ENCODE measurements around the gene IPCEF1. TPM values are rescaled to one million over a fixed set of nuclear protein-coding genes. Genes with fewer than 3 reads are reported as not detected.

Gene IPCEF1
- total and polyA plus RNA-seq, 4 donors = 0.46 to 2.8 (median 1.3) TPM

- Histone ChIP-seq H3K27me3 (ENCODE audit: control insufficient read depth in 4 of 4, insufficient read depth in 4 of 4, low read length in 3 of 4) (no peaks in the 10 kb centered on the region), H3K36me3 (ENCODE audit: control insufficient read depth in 4 of 4, insufficient read depth in 3 of 4, low read depth in 1 of 4, low read length in 3 of 4) (no peaks in the 10 kb centered on the region), H3K9me3 (ENCODE audit: control insufficient read depth in 4 of 4, low read length in 3 of 4) (no peaks in the 10 kb centered on the region), H3K27ac (ENCODE audit: low read depth in 1 of 2, low read length in 2 of 2) (no peak overlapping the region), H3K9ac (ENCODE audit: low read depth in 1 of 2, low read length in 2 of 2) (no peak overlapping the region), H3K4me1 (ENCODE audit: control insufficient read depth in 4 of 4, insufficient read depth in 4 of 4, low read length in 3 of 4) (no peaks in the 10 kb centered on the region), H3K4me3 (ENCODE audit: low read depth in 1 of 3, low read length in 3 of 3) (no peak overlapping the region)
- no peak for DNase-seq (ENCODE audit: low spot score)
- WGBS = 68% methylated on average over 3 of the region's 3 CpGs
- TF ChIP-seq, protein P1, sequence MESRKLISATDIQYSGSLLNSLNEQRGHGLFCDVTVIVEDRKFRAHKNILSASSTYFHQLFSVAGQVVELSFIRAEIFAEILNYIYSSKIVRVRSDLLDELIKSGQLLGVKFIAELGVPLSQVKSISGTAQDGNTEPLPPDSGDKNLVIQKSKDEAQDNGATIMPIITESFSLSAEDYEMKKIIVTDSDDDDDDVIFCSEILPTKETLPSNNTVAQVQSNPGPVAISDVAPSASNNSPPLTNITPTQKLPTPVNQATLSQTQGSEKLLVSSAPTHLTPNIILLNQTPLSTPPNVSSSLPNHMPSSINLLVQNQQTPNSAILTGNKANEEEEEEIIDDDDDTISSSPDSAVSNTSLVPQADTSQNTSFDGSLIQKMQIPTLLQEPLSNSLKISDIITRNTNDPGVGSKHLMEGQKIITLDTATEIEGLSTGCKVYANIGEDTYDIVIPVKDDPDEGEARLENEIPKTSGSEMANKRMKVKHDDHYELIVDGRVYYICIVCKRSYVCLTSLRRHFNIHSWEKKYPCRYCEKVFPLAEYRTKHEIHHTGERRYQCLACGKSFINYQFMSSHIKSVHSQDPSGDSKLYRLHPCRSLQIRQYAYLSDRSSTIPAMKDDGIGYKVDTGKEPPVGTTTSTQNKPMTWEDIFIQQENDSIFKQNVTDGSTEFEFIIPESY (IDR thresholded peaks at IDR 0.05) = no peak
- TF ChIP-seq ATF3 (IDR thresholded peaks at IDR 0.05) = no peak
- TF ChIP-seq RAD21 (IDR thresholded peaks at IDR 0.05) = no peak
- no peak for TF ChIP-seq FOXA2 (IDR thresholded peaks at IDR 0.05)
- TF ChIP-seq SP1 (IDR thresholded peaks at IDR 0.05) = no peak
- TF ChIP-seq REST (IDR thresholded peaks at IDR 0.05) = no peak
- no peak for TF ChIP-seq NR2F2 (IDR thresholded peaks at IDR 0.05)
- no peak for TF ChIP-seq CTCF (IDR thresholded peaks at IDR 0.05; ENCODE audit: low read depth, low read length, missing input control)
- TF ChIP-seq YY1 (IDR thresholded peaks at IDR 0.05) = no peak
- no peak for TF ChIP-seq HNF4A (conservative IDR thresholded peaks at IDR 0.05)
- TF ChIP-seq GABPA (IDR thresholded peaks at IDR 0.05 in 1 of 2, conservative IDR thresholded peaks at IDR 0.05 in 1 of 2) = no peak
- no peak for TF ChIP-seq MAX (IDR thresholded peaks at IDR 0.05)
- TF ChIP-seq EGR1 (IDR thresholded peaks at IDR 0.05; ENCODE audit: low read depth in 2 of 2) = no peak
- no peak for TF ChIP-seq JUND (IDR thresholded peaks at IDR 0.05)
- TF ChIP-seq RXRA (IDR thresholded peaks at IDR 0.05) = no peak
Measured at GRCh38 chr6:154292066-154292465, 64.5 kb downstream of the IPCEF1 start.

All from liver (tissue), 9 donors.